Right lobe of liver (tissue), 4 donors: ENCODE data around the gene NUF2.

Experiments
- CTCF ChIP-seq, 4 donors: fragments of 200-600 bp in 3 of 4; fragments of 450-650 bp in 1 of 4; IDR thresholded peaks; one replicate each; pipeline versions ENCODE4 v1.5.1 to v1.8.0; 2016 to 2022; ENCODE audit warnings: antibody characterized with exemption in 4 of 4, mild to moderate bottlenecking in 2 of 4
- POLR2A ChIP-seq: fragments of 450-650 bp; IDR thresholded peaks from one replicate; pipeline ENCODE4 v1.6.1; 2017; ENCODE audit warnings: antibody characterized with exemption, mild to moderate bottlenecking
- donor health status: DM: no; HTN: no; CAD: no.
- donor health status: DM: no; HTN: no; CAD: no.
- donor health status: DM: no; HTN: yes; CAD: no.

- TF ChIP-seq CTCF (IDR thresholded peaks at IDR 0.05) (no peak), POLR2A (no peak)
Observed at GRCh38 chr1:163388970-163389369, 67.2 kb downstream of the NUF2 start.
